Measurements from ENCODE around the gene RIMKLB. TPM values are rescaled to one million over a fixed set of nuclear protein-coding genes. Genes with fewer than 3 reads are reported as not detected.

Gene RIMKLB
- total RNA-seq = 26.2 and 37.3 TPM in 2 replicates

GRCh38 chr12:8697476-8698131, at the start of gene RIMKLB:
Gene RIMKLB, plus strand, starts transcription at chr12:8697991. Its CDS starts 15,876 bp downstream, at chr12:8713867.

GRCh38 chr12:8662593-8662992, 35.2 kb upstream of the RIMKLB start, which contains the start of gene MFAP5:
Gene MFAP5, minus strand, starts transcription at chr12:8662826. Its CDS starts 722 bp downstream, at chr12:8662104.

GRCh38 chr12:8822298-8822697, 124.5 kb downstream of the RIMKLB start, which contains the start of gene A2ML1:
Gene A2ML1, plus strand, starts transcription at chr12:8822621. Its CDS starts 31 bp downstream, at chr12:8822652.

Other genes starting within 250 kb of the RIMKLB start
- not detected in 2 replicates for gene CLEC6A, start 242.0 kb upstream of the RIMKLB start, total RNA-seq
- not detected in 2 replicates for gene CLEC4D, start 184.5 kb upstream of the RIMKLB start, total RNA-seq
- gene CLEC4E, start 157.1 kb upstream of the RIMKLB start, total RNA-seq = not detected in 2 replicates
- not detected in 2 replicates for gene AICDA, start 85.1 kb upstream of the RIMKLB start, total RNA-seq
- gene MFAP5, start 35.2 kb upstream of the RIMKLB start, total RNA-seq = 0.14 and 19.5 TPM in 2 replicates
- 45.6 and 135 TPM in 2 replicates for gene A2ML1, start 124.6 kb downstream of the RIMKLB start, total RNA-seq
- 3.8 and 16.0 TPM in 2 replicates for gene PHC1, start 216.5 kb downstream of the RIMKLB start, total RNA-seq